Measurements from ENCODE around the gene PAQR7.

- TF ChIP-seq CTCF (IDR thresholded peaks at IDR 0.05) (no peak), POLR2A (IDR thresholded peaks at IDR 0.05) (no peak)
Observed at GRCh38 chr1:25834894-25835293, 40.6 kb downstream of the PAQR7 start.

Measured in esophagus squamous epithelium (tissue), 4 donors.